Suprapubic skin (tissue), 4 donors: Measurements from ENCODE around the gene LRRC8C.

ENCODE experiments used
- EP300 ChIP-seq: sonication (generic); formaldehyde crosslinking; IDR thresholded peaks from one replicate; pipeline ENCODE4 v1.6.1; 2017; ENCODE audit warnings: antibody characterized with exemption
- POLR2A ChIP-seq, 2 donors: fragments of 450-650 bp; IDR thresholded peaks; one replicate each; pipeline ENCODE4 v1.6.1; 2017; ENCODE audit warnings: antibody characterized with exemption in 2 of 2, mild to moderate bottlenecking in 2 of 2, moderate library complexity in 2 of 2
- POLR2AphosphoS5 ChIP-seq, 3 donors: sonication (generic); formaldehyde crosslinking; IDR thresholded peaks; one replicate each; pipeline ENCODE4 v1.6.1; 2017; ENCODE audit warnings: antibody characterized with exemption in 3 of 3
- TF ChIP-seq, protein P1 (sequence below), 2 donors: fragments of 200-600 bp in 1 of 2; fragments of 450-650 bp in 1 of 2; sonication (generic) in 1 of 2; IDR thresholded peaks; one replicate each; pipeline ENCODE4 v1.5.1; 2016 to 2019; ENCODE audit warnings: antibody characterized with exemption in 2 of 2, mild to moderate bottlenecking in 1 of 2, moderate library complexity in 1 of 2

GRCh38 chr1:89727517-89728312, 94.8 kb downstream of the LRRC8C start:
- TF ChIP-seq, protein P1, sequence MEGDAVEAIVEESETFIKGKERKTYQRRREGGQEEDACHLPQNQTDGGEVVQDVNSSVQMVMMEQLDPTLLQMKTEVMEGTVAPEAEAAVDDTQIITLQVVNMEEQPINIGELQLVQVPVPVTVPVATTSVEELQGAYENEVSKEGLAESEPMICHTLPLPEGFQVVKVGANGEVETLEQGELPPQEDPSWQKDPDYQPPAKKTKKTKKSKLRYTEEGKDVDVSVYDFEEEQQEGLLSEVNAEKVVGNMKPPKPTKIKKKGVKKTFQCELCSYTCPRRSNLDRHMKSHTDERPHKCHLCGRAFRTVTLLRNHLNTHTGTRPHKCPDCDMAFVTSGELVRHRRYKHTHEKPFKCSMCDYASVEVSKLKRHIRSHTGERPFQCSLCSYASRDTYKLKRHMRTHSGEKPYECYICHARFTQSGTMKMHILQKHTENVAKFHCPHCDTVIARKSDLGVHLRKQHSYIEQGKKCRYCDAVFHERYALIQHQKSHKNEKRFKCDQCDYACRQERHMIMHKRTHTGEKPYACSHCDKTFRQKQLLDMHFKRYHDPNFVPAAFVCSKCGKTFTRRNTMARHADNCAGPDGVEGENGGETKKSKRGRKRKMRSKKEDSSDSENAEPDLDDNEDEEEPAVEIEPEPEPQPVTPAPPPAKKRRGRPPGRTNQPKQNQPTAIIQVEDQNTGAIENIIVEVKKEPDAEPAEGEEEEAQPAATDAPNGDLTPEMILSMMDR (IDR thresholded peaks at IDR 0.05): no peak
- no peak for TF ChIP-seq POLR2AphosphoS5 (IDR thresholded peaks at IDR 0.05)
- no peak for TF ChIP-seq POLR2A (IDR thresholded peaks at IDR 0.05)
- no peak for TF ChIP-seq EP300
